Measurements from ENCODE around the gene MIXL1.

MIXL1 gene

DNA sequence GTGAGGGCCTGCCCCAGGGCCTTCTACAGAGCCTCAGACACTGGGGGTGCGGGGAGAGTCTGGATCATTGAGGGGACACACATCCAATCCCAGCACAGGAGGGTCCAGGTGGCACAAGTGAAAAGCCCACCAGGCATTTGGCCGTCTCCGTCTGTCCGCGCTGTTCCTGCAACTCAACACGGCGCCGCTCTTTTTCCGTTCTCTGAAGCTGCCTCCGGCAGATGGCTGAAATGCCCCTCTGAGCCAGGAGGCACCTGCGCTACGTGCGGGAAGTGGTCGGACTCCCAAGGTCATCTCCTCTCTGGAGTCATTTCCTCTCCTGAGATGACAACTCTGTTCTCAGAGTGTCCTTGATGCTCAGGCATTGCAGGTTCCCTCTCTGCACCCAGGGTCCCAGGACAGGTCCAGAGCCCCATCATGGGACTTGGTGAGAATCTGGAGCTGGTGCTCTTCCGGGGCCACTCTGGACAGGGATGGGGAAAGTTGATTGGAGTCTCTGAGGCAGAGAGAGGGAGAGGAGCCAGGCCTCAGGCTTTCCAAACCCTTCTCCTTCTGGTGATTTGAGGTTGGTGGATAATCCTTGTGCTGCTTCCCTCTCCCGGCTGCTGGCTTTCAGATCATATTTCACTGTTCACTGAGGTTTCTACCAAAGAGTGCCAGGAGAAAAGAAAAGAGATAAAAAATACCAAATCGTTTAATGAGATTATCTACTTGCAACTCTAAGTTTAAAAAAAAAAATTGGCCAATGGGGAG, 14.0 kb upstream of the MIXL1 start:
- H3K9me2 ChIP-seq (replicated peaks; ENCODE audit: low read depth, low read length) = no peaks in the 10 kb centered on the region
- no peak overlapping the region for H3K9ac ChIP-seq (ENCODE audit: low read depth, low read length, poor library complexity, severe bottlenecking)
- TF ChIP-seq CTCF (conservative IDR thresholded peaks at IDR 0.05; ENCODE audit: low read length) (no peak), EZH2phosphoT487 (IDR thresholded peaks at IDR 0.05; ENCODE audit: borderline replicate concordance) (no peak)
- H3K9me3 ChIP-seq (ENCODE audit: insufficient read depth, low read depth, low read length) = no peaks in the 10 kb centered on the region
- no peaks in the 10 kb centered on the region for H3K36me3 ChIP-seq (ENCODE audit: insufficient read depth, low read length)
- H3K4me3 ChIP-seq (ENCODE audit: low read length, poor library complexity, severe bottlenecking) = no peak overlapping the region
- no peaks in the 10 kb centered on the region for H3K27me3 ChIP-seq (ENCODE audit: insufficient read depth, low read length, poor library complexity, severe bottlenecking)
- H2AFZ ChIP-seq (ENCODE audit: low read length) = no peak overlapping the region
- H3K4me1 ChIP-seq (ENCODE audit: insufficient read depth, low read length, poor library complexity, severe bottlenecking) = no peaks in the 10 kb centered on the region
- H3K79me2 ChIP-seq (ENCODE audit: insufficient read depth, low read length) = no peaks in the 10 kb centered on the region
- H3F3A ChIP-seq (ENCODE audit: low read depth) = no peaks in the 10 kb centered on the region
- H3K4me2 ChIP-seq (ENCODE audit: low read depth, low read length, poor library complexity, severe bottlenecking) = no peak overlapping the region
- no peaks in the 10 kb centered on the region for H4K20me1 ChIP-seq (ENCODE audit: insufficient read depth, low read length, poor library complexity, severe bottlenecking)

DNA sequence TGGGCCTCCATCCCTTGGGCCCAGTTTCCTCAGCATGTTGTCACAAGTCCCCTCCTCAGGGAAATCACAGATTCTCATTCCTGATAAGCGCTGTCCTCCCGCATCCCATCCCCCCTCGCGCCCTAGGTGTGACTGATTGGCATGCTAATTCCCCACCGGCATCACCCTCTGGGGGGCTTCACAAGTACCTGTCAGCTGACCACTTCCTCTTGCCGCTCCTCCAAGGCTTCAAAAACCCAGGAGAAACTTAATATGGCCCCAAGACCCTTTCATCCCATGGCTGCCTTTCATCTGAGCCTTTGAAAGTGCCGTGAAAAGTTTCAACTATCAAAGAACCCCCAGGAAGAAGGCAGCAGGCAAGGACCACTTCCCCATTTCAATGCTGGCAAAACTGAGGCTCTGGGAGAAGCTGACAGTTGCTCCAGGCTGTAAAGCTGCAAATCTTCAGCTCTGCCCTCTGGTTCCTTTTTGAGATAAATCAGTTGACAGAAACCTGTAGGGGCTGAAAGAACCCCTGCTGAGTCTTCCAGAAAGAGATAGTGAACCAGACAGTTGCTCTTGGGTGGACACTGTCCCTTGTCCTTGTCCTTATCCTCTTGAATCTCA, 12.8 kb upstream of the MIXL1 start:
- no peak overlapping the region for H3K4me2 ChIP-seq (ENCODE audit: low read depth, low read length, poor library complexity, severe bottlenecking)
- H3K9me2 ChIP-seq (replicated peaks; ENCODE audit: low read depth, low read length) = no peaks in the 10 kb centered on the region
- no peaks in the 10 kb centered on the region for H3K79me2 ChIP-seq (ENCODE audit: insufficient read depth, low read length)
- no peaks in the 10 kb centered on the region for H3K9me3 ChIP-seq (ENCODE audit: insufficient read depth, low read depth, low read length)
- no peaks in the 10 kb centered on the region for H4K20me1 ChIP-seq (ENCODE audit: insufficient read depth, low read length, poor library complexity, severe bottlenecking)
- H3K4me1 ChIP-seq (ENCODE audit: insufficient read depth, low read length, poor library complexity, severe bottlenecking) = no peaks in the 10 kb centered on the region
- no peak overlapping the region for H3K4me3 ChIP-seq (ENCODE audit: low read length, poor library complexity, severe bottlenecking)
- no peaks in the 10 kb centered on the region for H3K27me3 ChIP-seq (ENCODE audit: insufficient read depth, low read length, poor library complexity, severe bottlenecking)
- no peaks in the 10 kb centered on the region for H3K36me3 ChIP-seq (ENCODE audit: insufficient read depth, low read length)
- H2AFZ ChIP-seq (ENCODE audit: low read length) = no peak overlapping the region
- TF ChIP-seq EZH2phosphoT487 (IDR thresholded peaks at IDR 0.05; ENCODE audit: borderline replicate concordance) (no peak), CTCF (conservative IDR thresholded peaks at IDR 0.05; ENCODE audit: low read length) (no peak)
- no peak overlapping the region for H3K9ac ChIP-seq (ENCODE audit: low read depth, low read length, poor library complexity, severe bottlenecking)
- H3F3A ChIP-seq (ENCODE audit: low read depth) = no peaks in the 10 kb centered on the region

DNA sequence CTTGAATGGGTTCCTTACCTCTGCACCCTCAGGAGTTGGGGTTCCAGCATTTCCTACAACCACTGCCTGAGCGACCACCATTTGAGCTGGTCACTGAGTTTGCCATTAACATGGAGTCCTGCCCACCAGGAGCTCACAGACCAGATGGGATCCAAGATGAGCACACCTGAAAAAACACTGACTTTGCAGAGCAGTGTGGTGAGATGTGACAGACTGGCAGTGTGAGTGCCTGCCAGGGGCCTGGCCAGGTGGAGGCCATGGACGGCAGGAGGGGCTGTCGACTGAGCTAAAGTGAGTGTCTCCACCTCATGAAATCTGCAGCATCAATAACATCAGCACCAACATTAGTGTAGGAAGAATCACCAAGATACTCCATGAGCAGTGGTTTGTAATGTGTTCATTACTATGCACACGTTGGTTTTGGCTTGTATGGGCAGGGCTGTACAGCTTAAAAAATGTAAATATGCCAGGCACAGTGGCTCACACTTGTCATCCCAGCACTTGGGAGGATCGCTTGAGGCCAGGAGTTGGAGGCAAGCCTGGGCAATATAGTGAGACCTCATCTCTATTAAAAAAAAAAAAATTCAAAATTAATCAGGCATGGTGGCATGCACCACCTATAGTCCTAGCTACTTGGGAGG, 12.2 kb upstream of the MIXL1 start:
- no peak overlapping the region for H3K4me3 ChIP-seq (ENCODE audit: low read length, poor library complexity, severe bottlenecking)
- no peak overlapping the region for H2AFZ ChIP-seq (ENCODE audit: low read length)
- H4K20me1 ChIP-seq (ENCODE audit: insufficient read depth, low read length, poor library complexity, severe bottlenecking) = no peaks in the 10 kb centered on the region
- no peaks in the 10 kb centered on the region for H3K36me3 ChIP-seq (ENCODE audit: insufficient read depth, low read length)
- no peaks in the 10 kb centered on the region for H3K79me2 ChIP-seq (ENCODE audit: insufficient read depth, low read length)
- no peaks in the 10 kb centered on the region for H3K9me3 ChIP-seq (ENCODE audit: insufficient read depth, low read depth, low read length)
- H3K9ac ChIP-seq (ENCODE audit: low read depth, low read length, poor library complexity, severe bottlenecking) = no peak overlapping the region
- no peaks in the 10 kb centered on the region for H3K4me1 ChIP-seq (ENCODE audit: insufficient read depth, low read length, poor library complexity, severe bottlenecking)
- H3F3A ChIP-seq (ENCODE audit: low read depth) = no peaks in the 10 kb centered on the region
- H3K27me3 ChIP-seq (ENCODE audit: insufficient read depth, low read length, poor library complexity, severe bottlenecking) = no peaks in the 10 kb centered on the region
- no peak for TF ChIP-seq EZH2phosphoT487 (IDR thresholded peaks at IDR 0.05; ENCODE audit: borderline replicate concordance)
- no peak for TF ChIP-seq CTCF (conservative IDR thresholded peaks at IDR 0.05; ENCODE audit: low read length)
- no peak overlapping the region for H3K4me2 ChIP-seq (ENCODE audit: low read depth, low read length, poor library complexity, severe bottlenecking)
- H3K9me2 ChIP-seq (replicated peaks; ENCODE audit: low read depth, low read length) = no peaks in the 10 kb centered on the region

All from Loucy (cell line).